K562 (cell line): ENCODE results near the gene ANKRD34B. TPM values are rescaled to one million over a fixed set of nuclear protein-coding genes. Genes with fewer than 3 reads are reported as not detected.

Experiments
- ATAC-seq: fragments of 200-7000 bp; cut with Tn5 transposase; 3 replicates; pipeline ENCODE4 v1.9.1; 2020; ENCODE audit warnings: moderate library complexity
- BruUV-seq: library from RNA; stranded (reverse); fragments of 400-500 nt; replicated peaks from 2 replicates; lab custom pipeline; 2021; lab: Mats Ljungman, UMichigan
- CTCF ChIA-PET: fragments of 300-600 bp; formaldehyde crosslinking; extraction: SDS; loops from one replicate; lab custom pipeline; 2021; ENCODE audit warnings: low intra/inter-chr PET ratio; lab: Yijun Ruan, JAX
- POLR2A ChIA-PET: fragments of 300-600, 350-650 bp; sonication (Branson Sonifier 250); formaldehyde crosslinking; extraction: SDS; loops from one replicate; lab custom pipeline; 2021; ENCODE audit warnings: antibody characterized with exemption, inconsistent platforms; lab: Yijun Ruan, JAX
- DNase-seq, 4 experiments: peaks; one replicate each; pipeline versions ENCODE4 v3.0.0 to v3.0.0-alpha.2; 2011 to 2018; ENCODE audit warnings: low spot score in 3 of 4, mixed read lengths in 3 of 4; ENCODE audit errors: extremely low read depth in 1 of 4
- FAIRE-seq: peaks from 2 replicates; lab custom pipeline; 2011; peaks lifted over from hg19 to GRCh38; lab: Jason Lieb, UNC
- H2AFZ ChIP-seq: 2 replicates; pipeline ENCODE4 v1.6.0; 2011; ENCODE audit warnings: low read depth, low read length, control low read depth, inconsistent platforms
- H3K27ac ChIP-seq: fragments of 200-600 bp; 3 replicates; pipeline ENCODE4 v1.8.0; 2011; ENCODE audit warnings: low read depth, mild to moderate bottlenecking, control low read depth, inconsistent platforms, low read length, moderate library complexity, mixed read lengths; ENCODE audit errors: extremely low read depth
- H3K27me3 ChIP-seq, 2 experiments: fragments of 300-600 bp in 1 of 2; 2 replicates in 1 of 2; 3 replicates in 1 of 2; pipeline versions ENCODE4 v1.6.0 to v1.8.0; 2011; ENCODE audit warnings: inconsistent platforms in 2 of 2, low read length in 2 of 2, mild to moderate bottlenecking in 1 of 2, mixed read lengths in 1 of 2, moderate library complexity in 1 of 2; ENCODE audit not compliant: control insufficient read depth in 2 of 2, insufficient read depth in 2 of 2
- H3K36me3 ChIP-seq: fragments of 300-600 bp; 3 replicates; pipeline ENCODE4 v1.8.0; 2011; ENCODE audit warnings: mild to moderate bottlenecking, low read length, inconsistent platforms; ENCODE audit not compliant: control insufficient read depth, insufficient read depth
- H3K4me1 ChIP-seq, 2 experiments: fragments of 200-600 bp in 1 of 2; replicated peaks in 1 of 2; 2 replicates in 1 of 2; 3 replicates in 1 of 2; pipeline versions ENCODE4 v1.5.1 to v1.8.0; 2011; ENCODE audit warnings: inconsistent platforms in 2 of 2, low read length in 2 of 2, mild to moderate bottlenecking in 1 of 2, mixed read lengths in 1 of 2, moderate library complexity in 1 of 2; ENCODE audit not compliant: control insufficient read depth in 2 of 2, insufficient read depth in 2 of 2
- H3K4me2 ChIP-seq: 2 replicates; pipeline ENCODE4 v1.6.1; 2011; ENCODE audit warnings: low read length, control low read depth, inconsistent platforms, mixed read lengths; ENCODE audit not compliant: insufficient read depth
- H3K4me3 ChIP-seq: fragments of 200-600 bp; sonication (generic), shearing (Covaris generic); 2 replicates; pipeline ENCODE4 v1.5.1; 2016; ENCODE audit warnings: control low read depth, inconsistent platforms
- H3K79me2 ChIP-seq: fragments of 200-600 bp; 3 replicates; pipeline ENCODE4 v1.8.0; 2011; ENCODE audit warnings: low read length, inconsistent platforms; ENCODE audit not compliant: control insufficient read depth, insufficient read depth
- H3K9ac ChIP-seq, 2 experiments: 2 replicates each; pipeline versions ENCODE4 v1.6.0 to v1.6.1; 2011; ENCODE audit warnings: low read depth in 2 of 2, low read length in 2 of 2, control low read depth in 1 of 2, inconsistent platforms in 1 of 2, mild to moderate bottlenecking in 1 of 2, mixed read lengths in 1 of 2; ENCODE audit not compliant: insufficient read depth in 1 of 2
- H3K9me1 ChIP-seq: one replicate; pipeline ENCODE4 v1.6.0; 2011; ENCODE audit warnings: inconsistent platforms, mild to moderate bottlenecking, low read length, moderate library complexity; ENCODE audit not compliant: control insufficient read depth, insufficient read depth
- H3K9me3 ChIP-seq: replicated peaks from 2 replicates; pipeline ENCODE4 v1.5.1; 2011; ENCODE audit warnings: low read depth, low read length, inconsistent platforms; ENCODE audit not compliant: control insufficient read depth, insufficient read depth
- H4K20me1 ChIP-seq: replicated peaks from 2 replicates; pipeline ENCODE4 v1.6.1; 2011; ENCODE audit warnings: low read length, inconsistent platforms, mixed read lengths; ENCODE audit not compliant: control insufficient read depth, insufficient read depth
- ARID1B ChIP-seq: fragments of 450-650 bp; IDR thresholded peaks from 2 replicates; pipeline ENCODE4 v1.6.1; 2016; ENCODE audit warnings: antibody characterized with exemption, mild to moderate bottlenecking, inconsistent platforms
- CBFA2T2 ChIP-seq: fragments of 450-650 bp; conservative IDR thresholded peaks from 2 replicates; pipeline ENCODE4 v1.6.1; 2017; ENCODE audit warnings: mild to moderate bottlenecking
- CBFA2T3 ChIP-seq: fragments of 450-650 bp; IDR thresholded peaks from 2 replicates; pipeline ENCODE4 v1.6.1; 2017
- E4F1 ChIP-seq: fragments of 250-450 bp; sonication (Bioruptor Pico); IDR thresholded peaks from 2 replicates; pipeline ENCODE4 v1.5.0; 2021; ENCODE audit warnings: mild to moderate bottlenecking, borderline replicate concordance
- NCOR1 ChIP-seq: fragments of 450-650 bp; IDR thresholded peaks from 2 replicates; pipeline ENCODE4 v1.6.1; 2016; ENCODE audit warnings: mild to moderate bottlenecking, moderate library complexity
- SMARCB1 ChIP-seq: IDR thresholded peaks from 2 replicates; pipeline ENCODE4 v1.6.1; 2011; ENCODE audit warnings: improper control_type of control experiment, low read depth; ENCODE audit not compliant: insufficient read length
- TAL1 ChIP-seq: fragments of 450-650 bp; IDR thresholded peaks from 2 replicates; pipeline ENCODE4 v1.6.1; 2016; ENCODE audit warnings: mild to moderate bottlenecking
- TCF3 ChIP-seq: sonication (generic); formaldehyde crosslinking; IDR thresholded peaks from 2 replicates; pipeline ENCODE4 v1.4.0; 2020; ENCODE audit warnings: mild to moderate bottlenecking, missing genetic modification reagents
- TEAD4 ChIP-seq, 2 experiments: sonication (generic) in 1 of 2; formaldehyde crosslinking in 1 of 2; IDR thresholded peaks; 2 replicates each; pipeline versions ENCODE4 v1.6.1 to v1.8.0; 2012 to 2022; ENCODE audit warnings: borderline replicate concordance in 1 of 2, inconsistent platforms in 1 of 2, low read length in 1 of 2, mild to moderate bottlenecking in 1 of 2, missing genetic modification reagents in 1 of 2
- ZNF696 ChIP-seq: fragments of 250-450 bp; sonication (Bioruptor Pico); conservative IDR thresholded peaks from 2 replicates; pipeline ENCODE4 v1.4.0; 2020; ENCODE audit warnings: mild to moderate bottlenecking, moderate library complexity
- WGBS: fragments of 100-300 bp; shearing (Covaris generic); methylation state at CpG from one replicate; pipeline ENCODE4 v1.1.6; 2016; ENCODE audit warnings: low coverage, mixed read lengths; ENCODE audit not compliant: insufficient coverage; ENCODE audit errors: missing lambda C conversion rate; 5-methylcytosine and 5-hydroxymethylcytosine counted together
- in situ Hi-C: fragments of 300-500 bp; cut with MboI; formaldehyde crosslinking; loops from 4 replicates; pipeline ENCODE4 v1.15.0; 2018; ENCODE audit warnings: inconsistent platforms, mixed read lengths
- intact Hi-C: fragments of 100-400 bp; cut with micrococcal nuclease; formaldehyde crosslinking; loops from 2 replicates; pipeline ENCODE4 v1.14.2; 2022
- polyA plus RNA-seq, 8 experiments: library from polyadenylated mRNA; depleted of rRNA in 4 of 8; stranded (reverse) in 5 of 8; unstranded in 3 of 8; fragments of >200 nt; fragmentation: Nextera tagmentation in 2 of 8; fragmentation: Illumina TruSeq in 1 of 8; extraction: Ambion mirVana in 2 of 8; extraction: Trizol in 1 of 8; gene quantifications; 2 replicates each; pipeline versions ENCODE4 v1.2.1 to v1.2.3, GENCODE V29; 2011 to 2014; ENCODE audit warnings: inconsistent platforms in 1 of 8, missing spikeins in 1 of 8
- total RNA-seq, 7 experiments: library from RNA; depleted of rRNA in 6 of 7; stranded (reverse); fragments of >200 nt in 6 of 7; fragmentation: Illumina TruSeq in 2 of 7; extraction: Trizol in 2 of 7; gene quantifications; 2 replicates each; pipeline versions ENCODE4 v1.2.1 to v1.2.3, GENCODE V29; 2011 to 2021; ENCODE audit warnings: low replicate concordance in 1 of 7

ANKRD34B gene
- total and polyA plus RNA-seq, 9 of the 15 experiments (the other 6 are each of a cell fraction or from before 2014, with no cell fraction given): not detected

- H3K36me3 ChIP-seq: no peaks in the 10 kb centered on the region
- FAIRE-seq (peak; percentile 73), ATAC-seq (peak; percentile 83), DNase-seq (peak in 2 of 4 experiments; percentile 54 to 73)
- H3K9me3 ChIP-seq: no peaks in the 10 kb centered on the region
- H3K9ac ChIP-seq: no peak overlapping the region
- H3K27ac ChIP-seq: no peak overlapping the region; the same call in 1 of the 3 replicates
- H3K79me2 ChIP-seq: no peaks in the 10 kb centered on the region
- TF ChIP-seq NCOR1: peak; percentile 56; the same call in 1 of the 2 replicates
- TF ChIP-seq ZNF696 (CRISPR knock-in tag): no peak
- TF ChIP-seq TAL1: peak; percentile 52; the same call in 1 of the 2 replicates
- TF ChIP-seq CBFA2T2: peak; percentile 53
- TF ChIP-seq SMARCB1: no peak
- peak; percentile 9; the same call in 1 of the 2 replicates for TF ChIP-seq TEAD4 (IDR thresholded peaks at IDR 0.05; ENCODE audit: low read length)
- TF ChIP-seq TEAD4 (CRISPR knock-in tag; IDR thresholded peaks at IDR 0.05; ENCODE audit: borderline replicate concordance): no peak
- TF ChIP-seq CBFA2T3: peak; percentile 79
- no peak for TF ChIP-seq E4F1 (CRISPR knock-in tag)
- TF ChIP-seq TCF3: 0 out of 2 replicates have a peak, but pooled peaks have one; percentile 38
- TF ChIP-seq ARID1B: peak; percentile 54; the same call in 1 of the 2 replicates
- no peaks in the 10 kb centered on the region; the same call in 1 of the 2 replicates for H4K20me1 ChIP-seq
- peaks cover 10 to 20% of the 10 kb centered on the region in 2 experiments; a peak in 4 of 5 replicates for H3K27me3 ChIP-seq
- H2AFZ ChIP-seq: peak overlapping the region; percentile 46; the same call in 1 of the 2 replicates
- ChIA-PET POLR2A (interaction anchor here (1.4 kb wide), 1 partner anchor 8 kb away, joined by 3 read pairs; no protein-coding TSS in a partner anchor), CTCF (no interaction called here)
- in situ Hi-C loops (no loop called here), intact Hi-C loops (no loop called here)
- no peak overlapping the region for H3K4me3 ChIP-seq
- no TSS peak for BruUV-seq
- peaks cover 0 to 2% of the 10 kb centered on the region in 2 experiments; a peak in 2 of 5 replicates for H3K4me1 ChIP-seq
- no peak overlapping the region for H3K4me2 ChIP-seq
- no peaks in the 10 kb centered on the region for H3K9me1 ChIP-seq
- 14% methylated on average over 4 of the region's 4 CpGs for WGBS
Measured at GRCh38 chr5:80554646-80555045, 15.4 kb downstream of the ANKRD34B start.
